ENCODE results near the gene AVP.
A peak's percentile ranks its signal among the peaks of the same experiment; 100 is the strongest.

AVP gene

DNA sequence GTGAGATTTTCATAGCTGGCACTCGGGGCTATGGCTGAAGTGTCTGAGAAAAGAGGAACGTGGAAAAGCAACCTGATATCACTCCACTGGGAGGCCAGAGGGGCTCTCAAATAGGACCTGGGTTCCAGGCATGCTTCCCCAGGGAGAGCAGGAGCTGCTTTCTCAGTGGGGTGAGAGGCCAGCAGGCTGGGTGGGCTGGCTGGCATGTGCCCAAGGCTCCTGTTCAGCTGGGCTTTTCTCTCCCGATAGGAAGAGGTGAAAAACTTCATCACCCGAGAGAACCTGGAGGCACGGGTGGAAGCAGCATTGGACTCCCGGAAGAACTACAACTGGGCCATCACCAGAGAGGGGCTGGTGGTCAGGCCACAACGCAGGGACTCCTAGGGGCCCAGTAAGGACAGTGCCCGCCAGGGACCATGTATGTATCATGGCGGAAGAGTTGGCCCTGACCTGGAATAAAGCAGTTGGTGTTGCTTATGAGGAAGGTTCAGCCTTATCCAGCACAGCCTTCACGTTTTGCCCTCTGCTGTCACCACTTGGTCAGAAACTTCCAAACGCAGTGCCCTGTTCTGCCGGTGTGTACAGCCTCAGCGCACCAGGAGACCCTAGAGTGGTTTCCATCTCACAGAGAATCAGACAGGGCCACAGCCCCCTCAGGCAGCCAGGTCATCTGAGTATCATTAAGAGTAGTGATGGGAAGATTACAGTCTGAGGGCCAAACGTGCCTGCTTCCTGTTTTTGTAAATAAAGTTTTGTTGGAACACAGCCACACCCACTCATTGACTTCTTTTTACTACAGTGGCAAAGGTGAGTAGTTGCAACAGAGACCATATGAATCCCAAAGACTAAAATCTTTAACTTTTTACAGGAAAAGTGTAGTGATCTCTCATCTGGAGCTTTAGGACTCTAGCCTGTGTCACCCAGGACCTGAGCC is 36.8 kb downstream of the AVP start:
- DNase-seq = no peak

GRCh38 chr20:3046677-3047462 is 37.7 kb downstream of the AVP start:
- peak in 8 of 51 donors; percentile 13 to 58 (median 39) for DNase-seq

GRCh38 chr20:3045816-3046676 is 38.5 kb downstream of the AVP start, which contains the start of gene MRPS26:
Gene MRPS26, plus strand, starts transcription at chr20:3046052. Its CDS starts 17 bp downstream, at chr20:3046069.
- peak in 50 of 51 donors; percentile 33 to 96 (median 83) for DNase-seq

GRCh38 chr20:3045042-3045815 is 39.3 kb downstream of the AVP start:
- peak in 37 of 51 donors; percentile 51 to 96 (median 82) for DNase-seq

DNA sequence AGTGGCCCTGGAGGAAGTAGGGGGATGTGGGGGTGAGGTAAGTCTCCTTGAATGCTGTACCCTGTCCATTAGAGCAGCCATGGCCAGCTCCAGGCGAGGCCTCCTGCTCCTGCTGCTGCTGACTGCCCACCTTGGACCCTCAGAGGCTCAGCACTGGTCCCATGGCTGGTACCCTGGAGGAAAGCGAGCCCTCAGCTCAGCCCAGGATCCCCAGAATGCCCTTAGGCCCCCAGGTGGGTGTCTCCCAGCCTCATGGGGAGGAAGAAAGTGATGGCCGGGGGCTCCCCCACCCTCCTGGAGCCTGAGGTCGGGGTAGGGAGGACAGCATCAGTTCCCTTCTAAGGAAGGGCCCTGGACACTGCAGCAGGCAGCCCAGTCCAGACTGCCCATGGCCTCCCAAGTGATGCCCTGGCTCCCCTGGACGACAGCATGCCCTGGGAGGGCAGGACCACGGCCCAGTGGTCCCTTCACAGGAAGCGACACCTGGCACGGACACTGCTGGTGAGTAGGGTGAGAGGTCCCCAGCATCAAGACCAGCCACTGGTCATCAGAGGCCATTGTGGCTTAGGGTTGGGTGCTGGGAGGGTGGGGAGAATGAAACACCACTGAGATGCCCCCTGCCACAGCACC is 40.1 kb downstream of the AVP start:
- no peak for DNase-seq

DNA sequence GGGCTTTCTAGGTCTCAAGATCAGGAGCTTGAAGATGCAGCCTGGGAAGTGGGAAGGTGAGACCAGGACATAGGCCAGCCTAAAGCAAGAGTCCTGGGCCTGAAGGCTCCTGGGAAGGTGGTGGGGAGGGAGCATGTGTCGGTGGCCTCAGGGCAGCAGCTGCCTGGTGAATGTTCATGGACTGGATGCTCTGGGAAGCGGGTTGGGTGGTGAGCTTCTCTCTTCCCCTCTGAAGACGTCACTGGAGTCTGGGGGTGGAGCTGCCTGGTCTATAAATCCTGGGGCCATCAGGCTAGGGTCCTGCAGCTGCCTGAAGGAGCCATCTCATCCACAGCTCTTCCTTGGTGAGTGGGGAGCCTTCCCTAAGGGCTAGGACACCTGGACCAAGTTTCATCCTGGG is 41.2 kb downstream of the AVP start, which contains the start of gene GNRH2:
Gene GNRH2 (plus strand): TSS at position 301 of the 400 bp plus-strand sequence. CDS start 793 bp downstream, outside the sequence.
- no peak for DNase-seq

- DNase-seq = peak in 3 of 51 donors; percentile 7 to 55 (median 20)
Observed at GRCh38 chr20:3042625-3043024, 41.9 kb downstream of the AVP start.

DNA sequence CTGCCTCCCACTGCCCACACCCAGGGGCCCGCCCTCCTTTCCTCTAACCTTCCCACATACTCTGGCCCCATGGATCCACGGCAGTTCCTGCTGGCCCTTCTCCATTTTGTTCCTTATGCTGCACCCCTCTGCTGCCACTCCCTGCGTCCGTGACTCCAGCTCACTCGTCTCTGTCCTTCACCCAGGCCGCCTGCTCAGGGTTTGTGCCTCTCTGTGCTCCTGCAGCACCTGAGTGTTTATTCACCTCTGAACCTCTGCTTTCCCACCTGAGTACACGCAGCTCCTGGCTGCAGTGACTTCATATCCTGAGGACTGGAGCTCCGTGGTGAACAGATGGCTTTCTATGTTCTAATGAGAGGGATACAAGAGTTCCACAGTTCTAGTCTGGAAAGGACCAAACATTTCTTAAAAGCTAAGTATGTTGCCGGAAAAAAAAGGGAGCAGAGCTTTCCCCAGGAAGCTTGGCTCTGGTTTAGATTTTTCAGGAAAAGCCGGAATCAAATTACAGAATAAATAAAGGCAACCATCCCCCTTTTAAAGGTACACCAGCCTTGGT is 42.6 kb downstream of the AVP start:
- no peak for DNase-seq

GRCh38 chr20:3040086-3040485 is 44.4 kb downstream of the AVP start:
- no peak for DNase-seq

DNA sequence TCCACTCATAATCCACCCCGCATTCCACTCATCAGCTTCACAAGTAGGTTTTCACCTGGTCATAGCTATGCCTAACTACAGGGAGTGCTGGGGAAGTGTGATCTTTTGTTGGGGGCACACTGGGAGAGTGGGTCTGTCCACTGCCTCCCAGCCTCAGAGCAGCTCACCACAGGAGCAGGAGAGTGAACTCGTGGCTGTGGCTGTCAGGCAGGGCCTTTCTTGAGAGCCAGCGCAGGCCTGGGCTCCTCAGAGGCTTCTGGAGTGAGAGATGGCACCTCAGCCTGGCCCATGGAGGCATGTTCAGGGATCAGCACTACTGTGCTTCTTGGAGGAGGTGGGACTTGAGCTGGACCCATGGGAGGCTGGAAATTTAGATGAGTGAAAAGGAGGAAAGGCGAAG is 45.1 kb downstream of the AVP start:
- DNase-seq = no peak

- no peak for DNase-seq
Observed at GRCh38 chr20:3038454-3038853, 46.1 kb downstream of the AVP start.

- DNase-seq = no peak
Observed at GRCh38 chr20:3037654-3038053, 46.9 kb downstream of the AVP start.

- peak in 9 of 51 donors; percentile 12 to 36 (median 27) for DNase-seq
Observed at GRCh38 chr20:3032624-3033023, 51.9 kb downstream of the AVP start.
